GM12878 (cell line): Measurements from ENCODE around the gene RARA. TPM values are rescaled to one million over a fixed set of nuclear protein-coding genes. Genes with fewer than 3 reads are reported as not detected.

Source experiments
- ATAC-seq: fragments of 200-7000 bp; cut with Tn5 transposase; 3 replicates; pipeline ENCODE4 v1.9.1; 2020; ENCODE audit warnings: mild to moderate bottlenecking, moderate library complexity
- BruUV-seq: library from RNA; stranded (reverse); fragments of 400-500 nt; replicated peaks from 2 replicates; lab custom pipeline; 2021; lab: Mats Ljungman, UMichigan
- CTCF ChIA-PET: fragments of 300-600 bp; sonication (Branson Sonifier 250); formaldehyde crosslinking; extraction: SDS; loops from one replicate; lab custom pipeline; 2021; ENCODE audit warnings: inconsistent platforms; lab: Yijun Ruan, JAX
- POLR2A ChIA-PET: fragments of 350-600 bp; formaldehyde crosslinking; extraction: SDS; loops from one replicate; lab custom pipeline; 2021; ENCODE audit warnings: inconsistent platforms; lab: Charles Lee
- RAD21 ChIA-PET: fragments of 300-600 bp; sonication (Branson Sonifier 250); formaldehyde crosslinking; loops from one replicate; lab custom pipeline; 2023; ENCODE audit warnings: antibody characterized with exemption; ENCODE audit not compliant: unreplicated experiment; lab: Charles Lee
- SMC1A ChIA-PET: fragments of 300-600 bp; sonication (Branson Sonifier 250); formaldehyde crosslinking; loops from one replicate; lab custom pipeline; 2023; ENCODE audit not compliant: unreplicated experiment, uncharacterized antibody; lab: Charles Lee
- DNase-seq: peaks from one replicate; pipeline ENCODE4 v3.0.0-alpha.2; 2011; ENCODE audit warnings: low read depth, low spot score
- FAIRE-seq: peaks from 3 replicates; lab custom pipeline; 2011; peaks lifted over from hg19 to GRCh38; lab: Jason Lieb, UNC
- H2AFZ ChIP-seq: 2 replicates; pipeline ENCODE4 v1.6.0; 2011; ENCODE audit warnings: low read depth, low read length, control low read depth; ENCODE audit not compliant: control insufficient read depth
- H3K27ac ChIP-seq: 2 replicates; pipeline ENCODE4 v1.5.1; 2011; ENCODE audit warnings: control low read depth; ENCODE audit not compliant: control insufficient read depth, insufficient read depth
- H3K27me3 ChIP-seq, 2 experiments: replicated peaks in 1 of 2; 2 replicates each; pipeline versions ENCODE4 v1.6.0 to v1.6.1; 2011; ENCODE audit warnings: low read length in 1 of 2; ENCODE audit not compliant: control insufficient read depth in 2 of 2, insufficient read depth in 2 of 2
- H3K36me3 ChIP-seq, 2 experiments: 2 replicates each; pipeline ENCODE4 v1.5.1; 2011; ENCODE audit warnings: low read length in 1 of 2; ENCODE audit not compliant: control insufficient read depth in 2 of 2, insufficient read depth in 2 of 2
- H3K4me1 ChIP-seq: 2 replicates; pipeline ENCODE4 v1.6.1; 2011; ENCODE audit warnings: mild to moderate bottlenecking, low read length, moderate library complexity, mixed read lengths; ENCODE audit not compliant: control insufficient read depth, insufficient read depth
- H3K4me2 ChIP-seq: 2 replicates; pipeline ENCODE4 v1.6.0; 2011; ENCODE audit warnings: control low read depth; ENCODE audit not compliant: control insufficient read depth, insufficient read depth
- H3K4me3 ChIP-seq: fragments of 200-600 bp; sonication (generic); 2 replicates; pipeline ENCODE4 v1.5.1; 2016
- H3K79me2 ChIP-seq: 2 replicates; pipeline ENCODE4 v1.6.0; 2011; ENCODE audit warnings: low read length; ENCODE audit not compliant: control insufficient read depth, insufficient read depth
- H3K9ac ChIP-seq: 2 replicates; pipeline ENCODE4 v1.8.0; 2011; ENCODE audit warnings: low read length, control low read depth, mixed read lengths; ENCODE audit not compliant: control insufficient read depth, insufficient read depth
- H3K9me3 ChIP-seq: replicated peaks from 3 replicates; pipeline ENCODE4 v1.5.1; 2011; ENCODE audit warnings: mild to moderate bottlenecking, low read length; ENCODE audit not compliant: control insufficient read depth, insufficient read depth
- H4K20me1 ChIP-seq: 2 replicates; pipeline ENCODE4 v1.6.0; 2011; ENCODE audit not compliant: control insufficient read depth, insufficient read depth
- KDM1A ChIP-seq: fragments of 200-600 bp; sonication (generic); IDR thresholded peaks from 2 replicates; pipeline ENCODE4 v1.6.1; 2016; ENCODE audit warnings: borderline replicate concordance
- TCF7 ChIP-seq: IDR thresholded peaks from 2 replicates; pipeline ENCODE4 v1.6.1; 2014; ENCODE audit warnings: antibody characterized with exemption, borderline replicate concordance
- WGBS: methylation state at CpG from one replicate; pipeline ENCODE4 v1.1.6; 2016; ENCODE audit warnings: low lambda C conversion rate; ENCODE audit not compliant: insufficient replicate concordance, insufficient coverage; ENCODE audit errors: missing lambda C conversion rate; 5-methylcytosine and 5-hydroxymethylcytosine counted together
- in situ Hi-C: fragments of 300-500 bp; cut with MboI; formaldehyde crosslinking; loops from 9 replicates; pipeline ENCODE4 v1.14.3; 2018; ENCODE audit warnings: mixed read lengths
- intact Hi-C: fragments of 100-400 bp; cut with micrococcal nuclease; formaldehyde crosslinking; loops from one replicate; pipeline ENCODE4 v1.14.2; 2022; ENCODE audit not compliant: unreplicated experiment
- polyA plus RNA-seq, 11 experiments: library from polyadenylated mRNA; depleted of rRNA in 4 of 11; unstranded in 6 of 11; stranded (reverse) in 5 of 11; fragments of >200 nt; fragmentation: Nextera tagmentation in 4 of 11; fragmentation: Illumina TruSeq in 1 of 11; extraction: Ambion mirVana in 4 of 11; extraction: Trizol in 1 of 11; gene quantifications; 1 replicate in 1 of 11; 2 replicates in 10 of 11; pipeline versions ENCODE4 v1.2.1 to v1.2.3, GENCODE V29; 2011 to 2016; ENCODE audit warnings: inconsistent platforms in 2 of 11, missing spikeins in 2 of 11, low read depth in 1 of 11
- total RNA-seq, 4 experiments: library from RNA; depleted of rRNA in 3 of 4; stranded (reverse); fragments of >200 nt in 3 of 4; fragmentation: Illumina TruSeq in 1 of 4; extraction: Trizol in 1 of 4; gene quantifications; 2 replicates each; pipeline versions ENCODE4 v1.2.1 to v1.2.3, GENCODE V29; 2013 to 2021
- TF ChIP-seq, protein P1 (sequence below): fragments of 450-650 bp; IDR thresholded peaks from 2 replicates; pipeline ENCODE4 v1.6.1; 2017; ENCODE audit warnings: mild to moderate bottlenecking, moderate library complexity
- TF ChIP-seq, protein P2 (sequence below): fragments of 450-650 bp; formaldehyde crosslinking; IDR thresholded peaks from 2 replicates; pipeline ENCODE4 v1.5.0; 2022; ENCODE audit warnings: mild to moderate bottlenecking, missing genetic modification characterization
- TF ChIP-seq, protein P3 (sequence below): fragments of 450-650 bp; formaldehyde crosslinking; IDR thresholded peaks from 2 replicates; pipeline ENCODE4 v1.4.0; 2020; ENCODE audit warnings: mild to moderate bottlenecking, moderate library complexity
- TF ChIP-seq, protein P4 (sequence below): IDR thresholded peaks from 2 replicates; pipeline ENCODE4 v1.6.1; 2012; ENCODE audit warnings: low read length, inconsistent platforms

The RARA gene
- total and polyA plus RNA-seq, 10 of the 15 experiments (the other 5 are each of a cell fraction or from before 2014, with no cell fraction given) = 0.13 to 33.6 (median 13.6) TPM

DNA sequence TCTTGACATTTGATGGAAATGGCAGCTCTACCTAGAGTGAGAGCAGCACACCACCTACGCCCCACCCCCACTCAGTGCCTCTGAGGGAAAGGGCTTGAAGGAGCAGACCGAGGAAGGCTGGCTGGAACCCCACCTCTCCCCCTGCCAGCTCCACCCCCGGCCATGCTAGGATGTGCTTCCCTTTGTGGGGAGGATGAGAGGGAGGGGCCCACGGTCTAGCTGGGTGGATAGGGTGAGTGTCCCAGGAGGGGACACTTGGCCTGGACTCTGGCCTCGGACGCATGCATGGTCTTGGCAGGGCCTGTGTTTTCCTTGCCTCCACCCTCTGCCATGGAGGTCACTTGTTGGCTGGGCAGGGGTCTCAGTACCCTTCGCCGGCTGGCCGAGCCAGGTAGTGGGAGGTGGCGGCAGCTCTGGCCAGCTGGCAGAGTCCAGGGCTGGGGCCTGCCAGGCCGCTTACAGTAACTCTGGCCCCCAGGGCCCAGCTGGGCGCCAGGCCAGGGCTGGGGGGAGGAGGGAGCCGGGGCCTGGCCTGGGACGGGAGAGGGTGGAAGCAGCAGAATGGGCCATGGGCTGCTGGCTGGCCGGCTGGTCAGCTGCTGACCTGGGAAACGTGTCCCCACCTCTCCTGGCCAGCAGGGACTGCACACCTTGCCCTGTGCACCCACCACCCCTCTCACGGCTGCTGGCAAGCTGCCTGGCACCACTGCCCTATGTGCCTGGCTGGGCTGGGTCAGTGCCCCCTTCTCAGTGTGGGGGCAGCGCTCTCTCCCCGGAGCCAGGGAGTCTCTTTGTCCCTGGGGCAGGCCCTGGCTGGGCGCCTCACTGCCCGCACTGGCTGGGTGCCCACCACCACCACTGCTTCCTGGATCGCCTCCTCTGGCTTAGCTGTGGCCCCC, 23.0 kb downstream of the RARA start:
- H3K27me3 ChIP-seq = no peaks in the 10 kb centered on the region
- DNase-seq (no peak), FAIRE-seq (no peak), ATAC-seq (no peak)
- H3K27ac ChIP-seq = no peak overlapping the region
- no peaks in the 10 kb centered on the region for H4K20me1 ChIP-seq
- no peak overlapping the region for H3K4me2 ChIP-seq
- H3K9me3 ChIP-seq = no peaks in the 10 kb centered on the region
- H3K4me1 ChIP-seq = peaks cover 24% of the 10 kb centered on the region
- RAD21 ChIA-PET = interaction anchor here (0.8 kb wide), 1 partner anchor 29 kb away, joined by 3 read pairs; no protein-coding TSS in a partner anchor
- peaks cover 78% of the 10 kb centered on the region for H3K79me2 ChIP-seq
- H3K9ac ChIP-seq = no peak overlapping the region
- H2AFZ ChIP-seq = no peak overlapping the region
- H3K36me3 ChIP-seq = peaks cover 19 to 24% of the 10 kb centered on the region in 2 experiments; a peak in 3 of 4 replicates
- intact Hi-C loops = no loop called here
- 90% methylated on average over 16 of the region's 22 CpGs for WGBS
- POLR2A ChIA-PET = interaction anchor here (0.5 to 1.3 kb wide), 2 partner anchors 12 to 36 kb away, joined by 3 to 5 read pairs; no protein-coding TSS in a partner anchor
- no peak overlapping the region for H3K4me3 ChIP-seq
- CTCF ChIA-PET = interaction anchor here (1.9 kb wide), 1 partner anchor 27 kb away, joined by 5 read pairs; no protein-coding TSS in a partner anchor
- SMC1A ChIA-PET = no interaction called here
- BruUV-seq = no TSS peak
- TF ChIP-seq KDM1A (no peak), TCF7 (no peak)
- TF ChIP-seq, protein P1, sequence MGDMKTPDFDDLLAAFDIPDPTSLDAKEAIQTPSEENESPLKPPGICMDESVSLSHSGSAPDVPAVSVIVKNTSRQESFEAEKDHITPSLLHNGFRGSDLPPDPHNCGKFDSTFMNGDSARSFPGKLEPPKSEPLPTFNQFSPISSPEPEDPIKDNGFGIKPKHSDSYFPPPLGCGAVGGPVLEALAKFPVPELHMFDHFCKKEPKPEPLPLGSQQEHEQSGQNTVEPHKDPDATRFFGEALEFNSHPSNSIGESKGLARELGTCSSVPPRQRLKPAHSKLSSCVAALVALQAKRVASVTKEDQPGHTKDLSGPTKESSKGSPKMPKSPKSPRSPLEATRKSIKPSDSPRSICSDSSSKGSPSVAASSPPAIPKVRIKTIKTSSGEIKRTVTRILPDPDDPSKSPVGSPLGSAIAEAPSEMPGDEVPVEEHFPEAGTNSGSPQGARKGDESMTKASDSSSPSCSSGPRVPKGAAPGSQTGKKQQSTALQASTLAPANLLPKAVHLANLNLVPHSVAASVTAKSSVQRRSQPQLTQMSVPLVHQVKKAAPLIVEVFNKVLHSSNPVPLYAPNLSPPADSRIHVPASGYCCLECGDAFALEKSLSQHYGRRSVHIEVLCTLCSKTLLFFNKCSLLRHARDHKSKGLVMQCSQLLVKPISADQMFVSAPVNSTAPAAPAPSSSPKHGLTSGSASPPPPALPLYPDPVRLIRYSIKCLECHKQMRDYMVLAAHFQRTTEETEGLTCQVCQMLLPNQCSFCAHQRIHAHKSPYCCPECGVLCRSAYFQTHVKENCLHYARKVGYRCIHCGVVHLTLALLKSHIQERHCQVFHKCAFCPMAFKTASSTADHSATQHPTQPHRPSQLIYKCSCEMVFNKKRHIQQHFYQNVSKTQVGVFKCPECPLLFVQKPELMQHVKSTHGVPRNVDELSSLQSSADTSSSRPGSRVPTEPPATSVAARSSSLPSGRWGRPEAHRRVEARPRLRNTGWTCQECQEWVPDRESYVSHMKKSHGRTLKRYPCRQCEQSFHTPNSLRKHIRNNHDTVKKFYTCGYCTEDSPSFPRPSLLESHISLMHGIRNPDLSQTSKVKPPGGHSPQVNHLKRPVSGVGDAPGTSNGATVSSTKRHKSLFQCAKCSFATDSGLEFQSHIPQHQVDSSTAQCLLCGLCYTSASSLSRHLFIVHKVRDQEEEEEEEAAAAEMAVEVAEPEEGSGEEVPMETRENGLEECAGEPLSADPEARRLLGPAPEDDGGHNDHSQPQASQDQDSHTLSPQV = no peak
- TF ChIP-seq, protein P2, sequence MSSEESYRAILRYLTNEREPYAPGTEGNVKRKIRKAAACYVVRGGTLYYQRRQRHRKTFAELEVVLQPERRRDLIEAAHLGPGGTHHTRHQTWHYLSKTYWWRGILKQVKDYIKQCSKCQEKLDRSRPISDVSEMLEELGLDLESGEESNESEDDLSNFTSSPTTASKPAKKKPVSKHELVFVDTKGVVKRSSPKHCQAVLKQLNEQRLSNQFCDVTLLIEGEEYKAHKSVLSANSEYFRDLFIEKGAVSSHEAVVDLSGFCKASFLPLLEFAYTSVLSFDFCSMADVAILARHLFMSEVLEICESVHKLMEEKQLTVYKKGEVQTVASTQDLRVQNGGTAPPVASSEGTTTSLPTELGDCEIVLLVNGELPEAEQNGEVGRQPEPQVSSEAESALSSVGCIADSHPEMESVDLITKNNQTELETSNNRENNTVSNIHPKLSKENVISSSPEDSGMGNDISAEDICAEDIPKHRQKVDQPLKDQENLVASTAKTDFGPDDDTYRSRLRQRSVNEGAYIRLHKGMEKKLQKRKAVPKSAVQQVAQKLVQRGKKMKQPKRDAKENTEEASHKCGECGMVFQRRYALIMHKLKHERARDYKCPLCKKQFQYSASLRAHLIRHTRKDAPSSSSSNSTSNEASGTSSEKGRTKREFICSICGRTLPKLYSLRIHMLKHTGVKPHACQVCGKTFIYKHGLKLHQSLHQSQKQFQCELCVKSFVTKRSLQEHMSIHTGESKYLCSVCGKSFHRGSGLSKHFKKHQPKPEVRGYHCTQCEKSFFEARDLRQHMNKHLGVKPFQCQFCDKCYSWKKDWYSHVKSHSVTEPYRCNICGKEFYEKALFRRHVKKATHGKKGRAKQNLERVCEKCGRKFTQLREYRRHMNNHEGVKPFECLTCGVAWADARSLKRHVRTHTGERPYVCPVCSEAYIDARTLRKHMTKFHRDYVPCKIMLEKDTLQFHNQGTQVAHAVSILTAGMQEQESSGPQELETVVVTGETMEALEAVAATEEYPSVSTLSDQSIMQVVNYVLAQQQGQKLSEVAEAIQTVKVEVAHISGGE = no peak
- TF ChIP-seq, protein P3, sequence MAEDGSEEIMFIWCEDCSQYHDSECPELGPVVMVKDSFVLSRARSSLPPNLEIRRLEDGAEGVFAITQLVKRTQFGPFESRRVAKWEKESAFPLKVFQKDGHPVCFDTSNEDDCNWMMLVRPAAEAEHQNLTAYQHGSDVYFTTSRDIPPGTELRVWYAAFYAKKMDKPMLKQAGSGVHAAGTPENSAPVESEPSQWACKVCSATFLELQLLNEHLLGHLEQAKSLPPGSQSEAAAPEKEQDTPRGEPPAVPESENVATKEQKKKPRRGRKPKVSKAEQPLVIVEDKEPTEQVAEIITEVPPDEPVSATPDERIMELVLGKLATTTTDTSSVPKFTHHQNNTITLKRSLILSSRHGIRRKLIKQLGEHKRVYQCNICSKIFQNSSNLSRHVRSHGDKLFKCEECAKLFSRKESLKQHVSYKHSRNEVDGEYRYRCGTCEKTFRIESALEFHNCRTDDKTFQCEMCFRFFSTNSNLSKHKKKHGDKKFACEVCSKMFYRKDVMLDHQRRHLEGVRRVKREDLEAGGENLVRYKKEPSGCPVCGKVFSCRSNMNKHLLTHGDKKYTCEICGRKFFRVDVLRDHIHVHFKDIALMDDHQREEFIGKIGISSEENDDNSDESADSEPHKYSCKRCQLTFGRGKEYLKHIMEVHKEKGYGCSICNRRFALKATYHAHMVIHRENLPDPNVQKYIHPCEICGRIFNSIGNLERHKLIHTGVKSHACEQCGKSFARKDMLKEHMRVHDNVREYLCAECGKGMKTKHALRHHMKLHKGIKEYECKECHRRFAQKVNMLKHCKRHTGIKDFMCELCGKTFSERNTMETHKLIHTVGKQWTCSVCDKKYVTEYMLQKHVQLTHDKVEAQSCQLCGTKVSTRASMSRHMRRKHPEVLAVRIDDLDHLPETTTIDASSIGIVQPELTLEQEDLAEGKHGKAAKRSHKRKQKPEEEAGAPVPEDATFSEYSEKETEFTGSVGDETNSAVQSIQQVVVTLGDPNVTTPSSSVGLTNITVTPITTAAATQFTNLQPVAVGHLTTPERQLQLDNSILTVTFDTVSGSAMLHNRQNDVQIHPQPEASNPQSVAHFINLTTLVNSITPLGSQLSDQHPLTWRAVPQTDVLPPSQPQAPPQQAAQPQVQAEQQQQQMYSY (CRISPR knock-in tag) = no peak
- TF ChIP-seq, protein P4, sequence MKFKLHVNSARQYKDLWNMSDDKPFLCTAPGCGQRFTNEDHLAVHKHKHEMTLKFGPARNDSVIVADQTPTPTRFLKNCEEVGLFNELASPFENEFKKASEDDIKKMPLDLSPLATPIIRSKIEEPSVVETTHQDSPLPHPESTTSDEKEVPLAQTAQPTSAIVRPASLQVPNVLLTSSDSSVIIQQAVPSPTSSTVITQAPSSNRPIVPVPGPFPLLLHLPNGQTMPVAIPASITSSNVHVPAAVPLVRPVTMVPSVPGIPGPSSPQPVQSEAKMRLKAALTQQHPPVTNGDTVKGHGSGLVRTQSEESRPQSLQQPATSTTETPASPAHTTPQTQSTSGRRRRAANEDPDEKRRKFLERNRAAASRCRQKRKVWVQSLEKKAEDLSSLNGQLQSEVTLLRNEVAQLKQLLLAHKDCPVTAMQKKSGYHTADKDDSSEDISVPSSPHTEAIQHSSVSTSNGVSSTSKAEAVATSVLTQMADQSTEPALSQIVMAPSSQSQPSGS = no peak
- TF ChIP-seq, all 136 proteins: peak for 0
- in situ Hi-C loops = no loop called here
